ENCODE data around the gene SCFD2. TPM values are rescaled to one million over a fixed set of nuclear protein-coding genes. Genes with fewer than 3 reads are reported as not detected.

The SCFD2 gene
- total and polyA plus RNA-seq, 2 donors (not counting 3 experiments of a cell fraction or from before 2014, with no cell fraction given), result 12.3 to 22.8 TPM

GRCh38 chr4:53010318-53010717 lies 355.5 kb downstream of the SCFD2 start:
- H3K4me3 ChIP-seq (replicated peaks in 1 of 3; ENCODE audit: insufficient read depth in 1 of 3, low read depth in 1 of 3, low read length in 3 of 3), result no peak overlapping the region
- FAIRE-seq, result no peak
- no peaks in the 10 kb centered on the region for H4K20me1 ChIP-seq (replicated peaks; ENCODE audit: control insufficient read depth, extremely low read depth, insufficient read depth, low read length)
- H3K79me2 ChIP-seq (ENCODE audit: control insufficient read depth, insufficient read depth, low read length), result no peaks in the 10 kb centered on the region
- no peak for TF ChIP-seq MAX (IDR thresholded peaks at IDR 0.05; ENCODE audit: insufficient read depth, insufficient read length)
- TF ChIP-seq CTCF (IDR thresholded peaks at IDR 0.05; ENCODE audit: extremely low read depth in 1 of 2, insufficient read depth in 1 of 2, low read depth in 1 of 2, low read length in 2 of 2), result no peak
- no peak for TF ChIP-seq EZH2 (IDR thresholded peaks at IDR 0.05; ENCODE audit: borderline replicate concordance, low read depth, low read length, severe bottlenecking)
- no peak overlapping the region for H3K4me2 ChIP-seq (ENCODE audit: insufficient read depth, low read length)
- ChIA-PET POLR2A (no interaction called here), CTCF (interaction anchor here (6.2 kb wide), 1 partner anchor 1223 kb away, joined by 75 read pairs; no protein-coding TSS in a partner anchor)
- no peak overlapping the region for H2AFZ ChIP-seq (ENCODE audit: low read depth, low read length)
- H3K27ac ChIP-seq (ENCODE audit: insufficient read depth, low read depth, low read length), result no peak overlapping the region
- H3K36me3 ChIP-seq (ENCODE audit: control insufficient read depth in 2 of 2, extremely low read depth in 1 of 2, insufficient read depth in 2 of 2, low read length in 2 of 2), result no peaks in the 10 kb centered on the region
- H3K9ac ChIP-seq (replicated peaks; ENCODE audit: extremely low read depth, insufficient read depth, low read length), result no peak overlapping the region
- no peaks in the 10 kb centered on the region for H3K9me1 ChIP-seq (replicated peaks; ENCODE audit: control insufficient read depth, extremely low read depth, insufficient read depth, low read length)
- no peak for DNase-seq (ENCODE audit: low read depth, low spot score)
- no peaks in the 10 kb centered on the region for H3K9me3 ChIP-seq (replicated peaks; ENCODE audit: control insufficient read depth, insufficient read depth, low read length)
- H3K4me1 ChIP-seq (ENCODE audit: control insufficient read depth, extremely low read depth, insufficient read depth, low read length), result peaks cover 13% of the 10 kb centered on the region
- dilution Hi-C loops (cut with MboI; ENCODE audit: extremely low pct_ligation_motif_present, low sequenced_read_pairs), result no loop called here
- no peaks in the 10 kb centered on the region for H3K27me3 ChIP-seq (ENCODE audit: control insufficient read depth in 2 of 2, insufficient read depth in 2 of 2, low read length in 2 of 2)
- intact Hi-C loops (cut with micrococcal nuclease), result loop anchor here (10.0 kb wide), 4 partner anchors 354 to 544 kb away; partner anchors contain the start of gene SCFD2
- BruUV-seq (replicated peaks), result no TSS peak

- intact Hi-C loops (cut with micrococcal nuclease), result loop anchor here (10.0 kb wide), 4 partner anchors 355 to 545 kb away; partner anchors contain the start of gene SCFD2
- no peaks in the 10 kb centered on the region for H3K9me1 ChIP-seq (replicated peaks; ENCODE audit: control insufficient read depth, extremely low read depth, insufficient read depth, low read length)
- no peak overlapping the region for H2AFZ ChIP-seq (ENCODE audit: low read depth, low read length)
- no peaks in the 10 kb centered on the region for H4K20me1 ChIP-seq (replicated peaks; ENCODE audit: control insufficient read depth, extremely low read depth, insufficient read depth, low read length)
- ChIA-PET POLR2A (no interaction called here), CTCF (interaction anchor here (6.2 kb wide), 1 partner anchor 1224 kb away, joined by 75 read pairs; no protein-coding TSS in a partner anchor)
- no peaks in the 10 kb centered on the region for H3K27me3 ChIP-seq (ENCODE audit: control insufficient read depth in 2 of 2, insufficient read depth in 2 of 2, low read length in 2 of 2)
- no peaks in the 10 kb centered on the region for H3K79me2 ChIP-seq (ENCODE audit: control insufficient read depth, insufficient read depth, low read length)
- TF ChIP-seq POLR2A (IDR thresholded peaks at IDR 0.05; ENCODE audit: low read depth, low read length) (no peak), MYC (IDR thresholded peaks at IDR 0.05; ENCODE audit: low read depth, low read length) (no peak), FOS (IDR thresholded peaks at IDR 0.05; ENCODE audit: borderline replicate concordance, insufficient read depth, low read length) (no peak), CTCF (IDR thresholded peaks at IDR 0.05; ENCODE audit: extremely low read depth in 1 of 2, insufficient read depth in 1 of 2, low read depth in 1 of 2, low read length in 2 of 2) (no peak), JUN (IDR thresholded peaks at IDR 0.05; ENCODE audit: borderline replicate concordance, insufficient read depth, insufficient read length, low read depth) (no peak), EZH2 (IDR thresholded peaks at IDR 0.05; ENCODE audit: borderline replicate concordance, low read depth, low read length, severe bottlenecking) (no peak), POLR2AphosphoS5 (IDR thresholded peaks at IDR 0.05; ENCODE audit: insufficient read depth, low read depth, low read length) (no peak), GATA2 (IDR thresholded peaks at IDR 0.05; ENCODE audit: insufficient read depth, insufficient read length, low read depth, low read length) (no peak), MAX (IDR thresholded peaks at IDR 0.05; ENCODE audit: insufficient read depth, insufficient read length) (no peak)
- no TSS peak for BruUV-seq (replicated peaks)
- FAIRE-seq, result no peak
- no peaks in the 10 kb centered on the region for H3K9me3 ChIP-seq (replicated peaks; ENCODE audit: control insufficient read depth, insufficient read depth, low read length)
- H3K4me3 ChIP-seq (replicated peaks in 1 of 3; ENCODE audit: insufficient read depth in 1 of 3, low read depth in 1 of 3, low read length in 3 of 3), result no peak overlapping the region
- dilution Hi-C loops (cut with MboI; ENCODE audit: extremely low pct_ligation_motif_present, low sequenced_read_pairs), result no loop called here
- H3K27ac ChIP-seq (ENCODE audit: insufficient read depth, low read depth, low read length), result no peak overlapping the region
- no peak overlapping the region for H3K4me2 ChIP-seq (ENCODE audit: insufficient read depth, low read length)
- DNase-seq (ENCODE audit: low read depth, low spot score), result no peak
- H3K9ac ChIP-seq (replicated peaks; ENCODE audit: extremely low read depth, insufficient read depth, low read length), result no peak overlapping the region
- H3K36me3 ChIP-seq (ENCODE audit: control insufficient read depth in 2 of 2, extremely low read depth in 1 of 2, insufficient read depth in 2 of 2, low read length in 2 of 2), result no peaks in the 10 kb centered on the region
- peaks cover 13% of the 10 kb centered on the region for H3K4me1 ChIP-seq (ENCODE audit: control insufficient read depth, extremely low read depth, insufficient read depth, low read length)
Measured at GRCh38 chr4:53009824-53010223, 356.0 kb downstream of the SCFD2 start.
